RWPE2 (cell line): ENCODE measurements around the gene GALNT3.

Experiments
- ATAC-seq: fragments of 200-7000 bp; cut with Tn5 transposase; 3 replicates; pipeline ENCODE4 v1.9.1; 2021; ENCODE audit warnings: low read depth
- DNase-seq: peaks from one replicate; pipeline ENCODE4 v3.0.0-alpha.2; 2020; ENCODE audit warnings: low spot score
- H3K27ac ChIP-seq: fragments of 450-650 bp; 2 replicates; pipeline ENCODE4 v1.5.1; 2017; ENCODE audit warnings: mild to moderate bottlenecking; ENCODE audit not compliant: poor library complexity, severe bottlenecking
- H3K27me3 ChIP-seq: fragments of 250-450 bp; sonication (Bioruptor Pico); 2 replicates; pipeline ENCODE4 v1.5.1; 2021; ENCODE audit warnings: mild to moderate bottlenecking, moderate library complexity; ENCODE audit not compliant: insufficient read depth, poor library complexity, severe bottlenecking
- H3K36me3 ChIP-seq: fragments of 250-450 bp; sonication (Bioruptor Pico); 2 replicates; pipeline ENCODE4 v1.5.1; 2020; ENCODE audit warnings: low read depth, mild to moderate bottlenecking, moderate library complexity
- H3K4me1 ChIP-seq: fragments of 250-450 bp; sonication (Bioruptor Pico); 2 replicates; pipeline ENCODE4 v1.5.1; 2021; ENCODE audit warnings: mild to moderate bottlenecking, moderate library complexity; ENCODE audit not compliant: insufficient read depth, poor library complexity, severe bottlenecking
- H3K4me3 ChIP-seq: fragments of 250-450 bp; sonication (Bioruptor Pico); 2 replicates; pipeline ENCODE4 v1.5.1; 2021; ENCODE audit warnings: mild to moderate bottlenecking, moderate library complexity; ENCODE audit not compliant: severe bottlenecking
- H3K9me3 ChIP-seq: fragments of 250-450 bp; sonication (Bioruptor Pico); 2 replicates; pipeline ENCODE4 v1.5.1; 2021; ENCODE audit warnings: mild to moderate bottlenecking, moderate library complexity; ENCODE audit not compliant: severe bottlenecking
- TF ChIP-seq, protein P1 (sequence below): fragments of 450-650 bp; IDR thresholded peaks from one replicate; pipeline ENCODE4 v1.5.1; 2017; ENCODE audit warnings: mild to moderate bottlenecking, moderate library complexity; ENCODE audit not compliant: poor library complexity, severe bottlenecking

GALNT3 gene

GRCh38 chr2:165778653-165779451 is 15.2 kb downstream of the GALNT3 start:
- TF ChIP-seq, protein P1, sequence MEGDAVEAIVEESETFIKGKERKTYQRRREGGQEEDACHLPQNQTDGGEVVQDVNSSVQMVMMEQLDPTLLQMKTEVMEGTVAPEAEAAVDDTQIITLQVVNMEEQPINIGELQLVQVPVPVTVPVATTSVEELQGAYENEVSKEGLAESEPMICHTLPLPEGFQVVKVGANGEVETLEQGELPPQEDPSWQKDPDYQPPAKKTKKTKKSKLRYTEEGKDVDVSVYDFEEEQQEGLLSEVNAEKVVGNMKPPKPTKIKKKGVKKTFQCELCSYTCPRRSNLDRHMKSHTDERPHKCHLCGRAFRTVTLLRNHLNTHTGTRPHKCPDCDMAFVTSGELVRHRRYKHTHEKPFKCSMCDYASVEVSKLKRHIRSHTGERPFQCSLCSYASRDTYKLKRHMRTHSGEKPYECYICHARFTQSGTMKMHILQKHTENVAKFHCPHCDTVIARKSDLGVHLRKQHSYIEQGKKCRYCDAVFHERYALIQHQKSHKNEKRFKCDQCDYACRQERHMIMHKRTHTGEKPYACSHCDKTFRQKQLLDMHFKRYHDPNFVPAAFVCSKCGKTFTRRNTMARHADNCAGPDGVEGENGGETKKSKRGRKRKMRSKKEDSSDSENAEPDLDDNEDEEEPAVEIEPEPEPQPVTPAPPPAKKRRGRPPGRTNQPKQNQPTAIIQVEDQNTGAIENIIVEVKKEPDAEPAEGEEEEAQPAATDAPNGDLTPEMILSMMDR: no peak
- H3K9me3 ChIP-seq: no peaks in the 10 kb centered on the region
- H3K4me3 ChIP-seq: no peak overlapping the region
- ATAC-seq: no peak
- H3K27me3 ChIP-seq: no peaks in the 10 kb centered on the region
- H3K4me1 ChIP-seq: peaks cover 4% of the 10 kb centered on the region
- DNase-seq: no peak
- H3K27ac ChIP-seq: no peak overlapping the region
- H3K36me3 ChIP-seq: peaks cover 61% of the 10 kb centered on the region

GRCh38 chr2:165778187-165778556 is 15.9 kb downstream of the GALNT3 start:
- TF ChIP-seq, protein P1: no peak
- Histone ChIP-seq H3K4me1 (peaks cover 4% of the 10 kb centered on the region), H3K4me3 (no peak overlapping the region), H3K36me3 (peaks cover 57% of the 10 kb centered on the region), H3K9me3 (no peaks in the 10 kb centered on the region), H3K27ac (no peak overlapping the region), H3K27me3 (no peaks in the 10 kb centered on the region)
- DNase-seq: no peak
- ATAC-seq: no peak

GRCh38 chr2:165777522-165778186 is 16.4 kb downstream of the GALNT3 start:
- Histone ChIP-seq H3K27me3 (no peaks in the 10 kb centered on the region), H3K9me3 (no peaks in the 10 kb centered on the region), H3K4me3 (no peak overlapping the region), H3K27ac (no peak overlapping the region), H3K36me3 (peaks cover 57% of the 10 kb centered on the region), H3K4me1 (peaks cover 4% of the 10 kb centered on the region)
- TF ChIP-seq, protein P1: no peak
- ATAC-seq (no peak), DNase-seq (no peak)

DNA sequence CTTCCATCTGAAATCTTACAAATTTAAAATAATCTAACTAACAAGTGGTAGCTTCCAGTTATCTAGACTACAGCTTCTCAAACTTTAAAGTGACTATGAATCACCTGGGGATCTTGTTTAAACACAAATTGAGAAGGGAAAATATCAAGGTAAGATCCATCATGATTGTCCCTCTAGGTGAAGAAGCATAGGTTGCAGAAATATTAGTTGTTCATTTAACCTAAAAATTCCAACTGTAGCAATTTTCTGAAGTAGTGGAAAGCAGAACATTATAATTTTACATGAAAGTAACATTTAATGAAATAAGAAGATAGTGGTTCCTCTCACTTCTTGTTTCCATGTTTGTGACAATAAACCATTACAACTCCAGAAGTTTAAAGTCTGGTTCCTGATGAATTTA is 17.3 kb downstream of the GALNT3 start:
- Histone ChIP-seq H3K4me3 (no peak overlapping the region), H3K27me3 (no peaks in the 10 kb centered on the region), H3K9me3 (no peaks in the 10 kb centered on the region), H3K27ac (no peak overlapping the region), H3K4me1 (peaks cover 4% of the 10 kb centered on the region), H3K36me3 (peaks cover 55% of the 10 kb centered on the region)
- no peak for ATAC-seq
- no peak for DNase-seq
- TF ChIP-seq, protein P1: no peak

DNA sequence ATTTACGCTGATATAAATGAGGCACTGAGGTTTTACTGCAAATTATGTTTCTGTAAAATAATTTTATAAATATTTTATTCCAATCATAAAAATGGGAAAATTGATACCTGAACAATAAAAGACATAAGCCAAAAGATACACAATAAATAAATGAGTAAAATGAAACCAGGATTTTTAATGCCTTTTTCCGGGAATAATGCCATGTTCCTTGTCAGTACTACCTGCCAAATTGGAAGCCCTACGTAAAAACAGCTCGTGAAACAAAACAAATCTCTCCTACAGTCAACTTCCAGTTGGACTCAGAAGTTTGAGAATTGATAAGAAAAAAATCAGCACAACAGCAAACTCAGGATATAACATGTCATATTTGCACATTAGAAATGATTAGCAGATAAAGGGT is 18.0 kb downstream of the GALNT3 start:
- H3K4me3 ChIP-seq: no peak overlapping the region
- peaks cover 59% of the 10 kb centered on the region for H3K36me3 ChIP-seq
- H3K9me3 ChIP-seq: no peaks in the 10 kb centered on the region
- no peak for DNase-seq
- TF ChIP-seq, protein P1: no peak
- no peaks in the 10 kb centered on the region for H3K27me3 ChIP-seq
- no peak for ATAC-seq
- H3K27ac ChIP-seq: no peak overlapping the region
- peaks cover 4% of the 10 kb centered on the region for H3K4me1 ChIP-seq
